Measurements from ENCODE around the gene COL26A1.
"Not testable (repeated sequence)": the region's sequence is repeated elsewhere in the genome, so short reads cannot be mapped to it uniquely, and the experiment has no call there.

The COL26A1 gene

DNA sequence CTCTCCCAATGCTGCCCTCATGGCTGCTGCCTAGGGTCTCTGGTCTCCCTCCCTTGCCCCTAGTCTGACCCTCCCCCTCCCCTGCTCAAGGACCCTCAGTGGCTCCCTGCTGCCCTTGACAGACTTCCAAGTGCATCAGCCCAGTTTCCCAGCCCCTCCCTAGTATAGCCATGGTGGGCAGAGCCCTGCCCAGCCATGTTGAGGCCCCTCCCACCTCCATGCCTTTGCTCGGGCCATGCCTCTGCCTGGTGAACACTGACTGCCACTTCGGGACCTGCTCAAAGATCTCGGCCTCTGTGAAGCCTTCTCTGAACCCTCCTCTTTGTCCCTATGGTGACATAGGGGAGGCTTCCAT lies 193.2 kb downstream of the COL26A1 start:
- DNase-seq, result no peak

DNA sequence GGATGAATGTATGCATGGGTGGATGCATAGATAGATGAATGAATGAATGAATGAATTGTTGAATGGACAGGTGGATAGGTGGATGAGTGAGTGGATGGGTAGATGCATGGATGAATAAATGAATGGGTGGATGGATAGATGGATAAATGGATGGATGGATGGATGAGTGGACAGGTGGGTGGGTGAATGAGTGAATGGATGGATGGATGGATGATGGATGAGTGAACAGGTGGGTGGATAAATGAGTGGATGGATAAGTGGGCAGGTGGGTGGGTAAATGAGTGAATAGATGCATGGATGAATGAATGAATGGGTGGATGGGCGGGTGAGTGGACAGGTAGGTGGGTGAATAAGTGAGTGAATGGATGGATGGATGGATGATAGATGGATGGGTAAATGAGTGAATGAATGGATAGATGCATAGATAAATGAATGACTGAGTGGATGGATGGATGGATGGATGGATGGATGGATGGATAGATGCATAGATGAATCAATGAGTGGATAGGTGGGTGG lies 193.8 kb downstream of the COL26A1 start:
- no peak for DNase-seq

DNA sequence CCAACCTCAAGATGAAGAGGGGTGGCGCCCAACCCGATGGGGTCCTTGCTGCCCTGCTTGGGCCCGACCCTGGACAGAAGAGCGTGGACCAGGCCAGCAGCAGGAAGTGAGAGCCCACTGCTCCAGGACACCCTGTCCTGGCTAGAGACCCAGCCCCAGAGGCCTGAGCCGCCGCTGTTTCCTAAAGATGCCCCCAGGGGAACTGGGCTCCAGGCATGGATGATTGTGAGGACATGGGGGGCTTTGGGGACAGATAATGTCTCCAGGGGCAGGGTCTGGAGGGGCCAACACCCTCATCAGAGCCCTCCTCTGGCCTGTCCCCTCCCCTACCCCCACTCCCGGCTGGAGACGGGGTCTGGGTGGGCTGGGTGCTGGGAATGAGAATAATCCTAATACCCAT lies 194.7 kb downstream of the COL26A1 start:
- no peak for DNase-seq

DNA sequence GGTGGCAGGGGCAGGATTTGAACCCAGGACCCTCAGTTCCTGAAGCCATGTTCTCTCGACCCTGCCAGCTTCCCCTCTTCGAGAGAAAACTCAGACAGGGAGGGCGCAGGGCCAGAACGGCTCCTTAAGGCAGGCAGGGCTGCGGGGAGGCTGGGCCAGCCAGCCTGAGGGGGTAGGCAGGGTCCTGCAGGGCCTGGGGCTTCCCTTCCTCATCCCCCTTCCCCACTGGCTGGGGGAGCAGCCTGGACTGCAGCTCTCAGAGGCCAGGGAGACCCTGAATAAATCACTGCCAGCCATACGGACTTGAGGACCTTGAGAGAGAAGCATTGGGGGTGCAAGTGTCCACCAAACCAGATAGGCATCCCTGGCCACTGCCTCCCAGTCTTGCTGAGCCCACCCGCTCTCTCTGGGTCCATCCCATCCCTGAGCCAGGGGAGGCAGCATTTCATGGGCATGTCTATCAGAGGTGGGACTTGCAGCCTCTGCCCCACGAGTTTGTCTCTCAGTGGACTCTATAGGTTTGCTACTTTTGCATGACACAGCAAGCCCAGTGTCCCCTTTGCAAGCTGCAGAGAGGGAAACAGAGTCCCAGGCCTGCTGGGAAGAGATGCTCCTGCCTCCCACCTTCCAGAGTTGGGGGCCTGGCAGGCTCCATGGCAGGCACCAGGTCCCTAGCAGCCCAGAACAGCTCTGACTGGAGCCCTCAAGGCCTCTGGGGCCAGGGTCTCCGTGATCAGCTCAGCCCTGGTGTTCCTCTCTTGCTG lies 195.5 kb downstream of the COL26A1 start:
- DNase-seq, result no peak

DNA sequence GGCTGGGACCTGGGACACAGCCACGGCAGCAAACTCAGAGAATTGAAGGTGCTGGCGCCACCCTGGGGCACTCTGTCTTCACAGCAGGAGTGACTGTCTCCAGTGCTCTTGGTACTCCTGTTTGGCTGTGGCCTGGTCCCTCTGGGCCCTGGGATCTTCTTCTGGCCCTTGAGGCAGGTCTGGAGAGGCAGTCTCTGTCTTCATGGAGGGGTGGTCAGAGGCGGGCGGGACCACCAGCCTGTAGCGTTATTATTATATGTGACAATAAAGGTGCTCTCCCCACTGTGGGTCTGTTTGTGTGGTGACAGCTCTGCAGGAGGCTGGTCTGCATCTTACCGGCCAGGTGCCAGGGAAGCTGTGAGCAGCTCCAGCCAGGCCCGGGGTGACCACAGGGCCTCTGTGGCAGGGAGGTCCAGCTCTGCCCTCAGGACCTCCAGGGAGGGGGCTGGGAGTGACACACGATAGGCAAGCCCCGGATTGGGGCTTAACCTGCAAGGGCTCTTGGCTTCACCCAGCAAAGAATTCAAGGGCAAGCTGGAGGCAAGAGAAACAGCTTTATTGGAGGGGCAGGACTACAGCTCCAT lies 196.2 kb downstream of the COL26A1 start:
- DNase-seq, result peak; percentile 40

DNA sequence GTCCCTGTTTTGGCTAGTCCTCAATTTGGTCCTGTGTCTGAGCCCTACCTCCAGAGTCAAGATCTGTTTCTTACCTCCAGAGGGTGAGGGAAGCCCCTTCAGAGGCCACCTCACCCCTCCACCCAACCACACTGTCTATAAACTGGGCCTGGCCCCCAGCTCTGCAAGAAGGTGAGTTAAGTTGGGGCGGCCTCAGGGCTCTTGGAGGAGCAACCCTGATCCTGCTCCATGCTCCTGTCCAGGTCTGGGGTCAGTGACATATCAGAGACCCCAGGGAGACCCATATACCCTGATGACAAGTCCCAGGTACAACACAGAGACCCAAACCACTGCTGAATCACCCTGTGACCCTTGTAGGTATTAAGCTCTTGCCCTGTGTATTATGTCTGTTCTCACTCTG lies 196.9 kb downstream of the COL26A1 start:
- no peak for DNase-seq

DNA sequence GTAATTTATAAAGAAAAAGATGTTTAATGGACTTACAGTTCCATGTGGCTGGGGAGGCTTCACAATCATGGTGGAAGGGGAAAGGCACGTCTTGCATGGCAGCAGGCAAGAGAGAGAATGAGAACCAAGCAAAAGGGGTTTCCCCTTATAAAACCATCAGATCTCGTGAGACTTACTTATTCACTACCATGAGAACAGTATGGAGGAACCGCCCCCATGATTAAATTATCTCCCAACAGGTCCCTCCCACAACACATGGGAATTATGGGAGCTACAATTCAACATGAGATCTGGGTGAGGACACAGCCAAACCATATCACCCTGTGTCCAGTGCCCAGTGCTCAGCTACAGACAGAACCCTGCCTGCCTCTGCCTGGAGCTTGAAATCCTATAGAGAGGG lies 197.3 kb downstream of the COL26A1 start:
- not testable (repeated sequence) for DNase-seq

DNA sequence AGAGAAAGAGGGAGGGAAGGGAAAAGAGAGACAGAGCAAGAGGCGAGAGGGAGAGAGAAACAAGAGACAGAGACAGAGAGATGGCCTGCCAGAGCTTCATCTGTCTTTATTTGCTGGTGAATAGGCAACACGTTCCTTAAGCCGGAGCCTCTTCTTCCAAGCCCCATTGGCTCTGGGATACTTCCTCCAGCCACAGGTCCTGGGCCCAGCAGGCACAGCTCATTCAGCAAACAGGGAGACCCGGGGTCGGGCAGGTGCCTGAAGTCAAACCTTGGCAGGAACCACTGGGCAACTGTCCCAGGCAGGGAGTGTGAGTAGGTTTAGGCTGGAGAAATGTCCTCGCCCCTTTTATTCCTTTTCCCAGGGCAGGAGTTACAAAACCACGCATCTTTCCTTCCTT lies 198.2 kb downstream of the COL26A1 start:
- DNase-seq, result no peak

GRCh38 chr7:101561293-101561692 lies 198.6 kb downstream of the COL26A1 start:
- not testable (repeated sequence) for DNase-seq

DNA sequence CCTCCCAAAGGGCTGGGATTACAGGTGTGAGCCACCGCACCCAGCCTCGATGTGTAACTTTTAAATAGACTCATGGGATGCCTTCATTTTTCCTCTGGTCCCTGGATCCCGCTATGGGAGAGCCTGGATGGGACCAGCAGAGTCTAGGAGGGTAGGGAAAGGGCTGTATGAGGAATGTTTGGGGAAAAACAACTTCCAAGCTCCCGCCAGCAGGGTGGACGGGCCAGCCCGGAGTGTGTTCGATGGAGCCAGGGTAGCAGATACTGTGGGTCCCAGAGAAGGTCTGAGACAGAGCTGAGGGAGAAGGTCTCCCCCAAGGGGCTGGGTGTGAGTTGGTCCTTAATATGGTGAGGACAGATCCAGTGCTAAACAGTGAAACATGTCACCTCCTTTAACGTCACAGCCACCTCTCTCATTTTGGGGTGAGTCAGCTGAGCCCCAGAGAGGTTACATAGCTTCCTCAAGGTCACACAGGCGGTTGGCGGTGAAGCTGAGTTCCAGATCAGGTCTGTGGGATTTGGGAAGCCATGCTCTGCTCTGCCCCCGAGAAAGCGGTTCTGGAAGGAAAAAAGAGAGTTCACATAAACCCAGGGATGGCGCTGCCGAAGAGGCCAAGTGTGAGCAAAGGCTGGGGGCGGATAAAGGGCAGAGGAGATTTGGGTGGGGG lies 200.0 kb downstream of the COL26A1 start:
- no peak for DNase-seq

- DNase-seq, result no peak
Measured at GRCh38 chr7:101563198-101563901, 200.7 kb downstream of the COL26A1 start.

- no peak for DNase-seq
Measured at GRCh38 chr7:101563943-101564777, 201.5 kb downstream of the COL26A1 start.

DNA sequence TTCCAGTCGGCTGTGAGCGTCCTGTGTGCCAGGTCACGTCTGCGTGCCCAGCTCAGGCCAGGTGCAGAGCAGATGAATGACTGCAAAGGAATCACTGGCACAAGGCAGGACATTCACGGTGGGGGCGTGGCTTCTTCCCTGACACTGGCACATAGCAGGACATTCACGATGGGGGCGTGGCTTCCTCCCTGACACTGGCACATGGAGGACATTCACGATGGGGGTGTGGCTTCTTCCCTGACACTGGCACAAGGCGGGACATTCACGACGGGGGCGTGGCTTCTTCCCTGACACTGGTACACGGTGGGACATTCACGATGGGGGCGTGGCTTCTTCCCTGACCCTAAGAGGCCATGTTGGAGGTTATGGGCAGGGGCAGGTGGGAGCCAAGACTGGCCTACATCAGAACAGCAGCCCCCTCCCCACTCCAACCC lies 202.1 kb downstream of the COL26A1 start:
- DNase-seq, result peak; percentile 52

DNA sequence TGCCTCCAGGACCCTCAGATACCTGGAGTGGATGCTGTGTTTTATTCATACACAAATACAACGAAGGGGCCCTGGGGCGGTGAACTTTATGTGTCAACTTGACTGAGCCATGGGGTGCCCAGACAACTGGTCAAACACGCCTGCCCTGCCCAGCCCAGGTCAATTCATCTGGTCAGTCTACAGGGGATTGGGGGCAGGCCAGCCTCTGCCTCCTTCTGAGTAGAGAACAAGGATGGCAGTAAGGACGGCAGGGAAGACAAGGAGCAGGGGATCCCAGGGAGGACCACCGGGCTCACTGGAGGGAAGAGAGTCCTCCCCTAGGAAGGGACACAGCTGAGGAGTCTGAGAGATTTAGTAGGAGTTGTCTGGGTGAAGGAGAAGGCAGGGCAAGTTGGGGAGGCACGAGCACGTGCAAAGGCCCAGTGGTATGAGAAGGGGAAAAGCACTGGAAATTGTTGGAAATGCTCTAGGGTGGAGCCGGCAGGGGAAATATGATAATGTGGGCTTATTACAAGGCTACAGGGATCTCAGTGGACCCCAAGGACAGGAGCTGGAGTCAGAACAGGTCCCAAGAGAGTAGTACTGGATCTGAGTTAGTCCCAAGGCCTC lies 203.0 kb downstream of the COL26A1 start:
- no peak for DNase-seq

GRCh38 chr7:101567230-101567629 lies 204.6 kb downstream of the COL26A1 start:
- no peak for DNase-seq

GRCh38 chr7:101572156-101572555 lies 209.5 kb downstream of the COL26A1 start:
- DNase-seq, result no peak

- DNase-seq, result no peak
Measured at GRCh38 chr7:101575168-101575567, 212.5 kb downstream of the COL26A1 start.

- DNase-seq, result no peak
Measured at GRCh38 chr7:101575721-101576120, 213.0 kb downstream of the COL26A1 start.

DNA sequence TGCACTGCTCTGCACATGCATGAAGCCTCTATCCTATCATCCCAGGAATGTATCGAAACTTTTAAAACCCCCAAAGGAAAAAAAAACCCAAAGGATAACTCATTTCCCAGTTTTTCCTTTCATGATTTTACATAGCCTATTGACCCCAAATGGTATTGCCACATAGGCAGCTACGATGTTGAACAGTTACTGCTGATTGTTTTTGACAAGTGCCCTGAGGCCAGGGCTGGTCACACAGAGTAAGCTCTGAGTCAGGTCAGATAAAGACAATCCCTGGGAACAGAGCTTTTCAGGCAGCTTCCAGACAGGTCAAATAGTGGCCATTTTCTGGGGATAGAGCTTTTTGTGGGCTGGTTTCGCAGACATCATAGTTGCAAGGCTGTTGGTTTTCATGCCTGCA lies 214.3 kb downstream of the COL26A1 start:
- no peak for DNase-seq

DNA sequence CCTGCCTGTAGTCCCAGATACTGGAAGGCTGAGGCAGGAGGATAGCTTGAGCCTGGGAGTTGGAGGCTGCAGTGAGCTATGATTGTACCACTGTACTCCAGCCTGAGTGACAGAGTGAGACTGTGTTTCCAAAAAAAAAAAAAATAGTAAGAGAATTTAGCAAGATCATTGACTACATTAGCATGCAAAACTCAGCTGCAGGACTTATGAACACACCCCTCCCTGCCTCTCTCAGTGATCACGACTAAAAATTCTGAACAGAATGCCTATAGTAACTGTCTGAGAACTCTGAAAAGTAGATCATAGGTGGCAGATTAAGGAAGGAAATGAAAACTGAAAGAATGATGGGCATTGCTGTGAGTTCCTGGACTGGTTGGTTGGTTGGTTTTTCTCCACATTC lies 215.9 kb downstream of the COL26A1 start:
- no peak for DNase-seq

- DNase-seq, result no peak
Measured at GRCh38 chr7:101580596-101580995, 217.9 kb downstream of the COL26A1 start.

GRCh38 chr7:101581891-101582290 lies 219.2 kb downstream of the COL26A1 start:
- DNase-seq, result no peak

Data from hematopoietic multipotent progenitor cell treated with erythropoietin and hydrocortisone succinate and interleukin-3 and kit ligand, for 6 days (in vitro differentiated cells).